T-helper 22 cell (primary cell): ENCODE measurements around the gene ZSCAN10.
"Not testable (repeated sequence)": the region's sequence is repeated elsewhere in the genome, so short reads cannot be mapped to it uniquely, and the experiment has no call there.

Experiments used
- DNase-seq: peaks from one replicate; pipeline ENCODE4 v3.0.0-alpha.2; 2020; ENCODE audit warnings: low read depth

The ZSCAN10 gene

GRCh38 chr16:3098459-3099394 lies at the start of gene ZSCAN10:
TSS of gene ZSCAN10 (minus strand) at chr16:3099294. CDS start at chr16:3092937, 6,357 bp downstream.
- DNase-seq = no peak

- DNase-seq = no peak
Measured at GRCh38 chr16:3148256-3149192, 49.4 kb upstream of the ZSCAN10 start.

GRCh38 chr16:3147757-3148104 lies 48.6 kb upstream of the ZSCAN10 start:
- no peak for DNase-seq

GRCh38 chr16:3147046-3147756 lies 48.1 kb upstream of the ZSCAN10 start:
- DNase-seq = no peak

- DNase-seq = no peak
Measured at GRCh38 chr16:3145660-3146059, 46.6 kb upstream of the ZSCAN10 start.

GRCh38 chr16:3145151-3145550 lies 46.1 kb upstream of the ZSCAN10 start:
- DNase-seq = no peak

GRCh38 chr16:3144321-3144983 lies 45.4 kb upstream of the ZSCAN10 start:
- DNase-seq = no peak

- no peak for DNase-seq
Measured at GRCh38 chr16:3143598-3144320, 44.7 kb upstream of the ZSCAN10 start.

GRCh38 chr16:3143189-3143588 lies 44.1 kb upstream of the ZSCAN10 start:
- DNase-seq = no peak

- DNase-seq = no peak
Measured at GRCh38 chr16:3142770-3143169, 43.7 kb upstream of the ZSCAN10 start.

- DNase-seq = no peak
Measured at GRCh38 chr16:3142327-3142726, 43.2 kb upstream of the ZSCAN10 start.

GRCh38 chr16:3141781-3142311 lies 42.8 kb upstream of the ZSCAN10 start:
- no peak for DNase-seq

GRCh38 chr16:3140603-3141427 lies 41.7 kb upstream of the ZSCAN10 start:
- DNase-seq = no peak

GRCh38 chr16:3139561-3139960 lies 40.5 kb upstream of the ZSCAN10 start:
- DNase-seq = not testable (repeated sequence)

GRCh38 chr16:3138823-3139426 lies 39.8 kb upstream of the ZSCAN10 start:
- DNase-seq = no peak

GRCh38 chr16:3138342-3138741 lies 39.2 kb upstream of the ZSCAN10 start:
- no peak for DNase-seq

GRCh38 chr16:3137267-3137666 lies 38.2 kb upstream of the ZSCAN10 start:
- DNase-seq = no peak

GRCh38 chr16:3135126-3135715 lies 36.1 kb upstream of the ZSCAN10 start:
- DNase-seq = no peak
